ENCODE measurements around the gene SHC2. TPM values are rescaled to one million over a fixed set of nuclear protein-coding genes. Genes with fewer than 3 reads are reported as not detected.

SHC2 gene
- total and polyA plus RNA-seq, 2 experiments from 2014 or later: 2.2 to 4.6 TPM

DNA sequence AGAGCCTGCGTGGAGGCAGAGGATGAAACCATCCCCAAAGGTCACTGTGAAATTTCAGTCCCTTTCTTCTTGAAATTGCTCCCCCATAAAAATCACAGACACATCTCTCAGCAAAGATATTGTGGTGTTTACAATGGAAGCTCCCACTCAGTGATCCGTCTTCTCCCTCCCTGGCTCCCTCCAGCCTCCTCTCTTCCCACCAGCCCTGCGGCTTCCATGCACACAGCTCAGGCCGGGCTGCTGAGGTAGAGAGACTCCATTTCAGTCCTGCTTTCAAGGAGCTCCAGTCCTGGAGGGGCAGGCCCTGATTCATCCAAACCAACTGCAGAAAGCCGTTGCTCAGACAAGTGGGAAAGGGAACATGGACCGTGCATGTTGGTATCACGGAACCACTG is 92.2 kb downstream of the SHC2 start:
- no peak for ATAC-seq
- H3K27me3 Mint-ChIP-seq (ENCODE audit: insufficient read depth, low read depth, poor library complexity): peaks cover 15% of the 10 kb centered on the region

More for the DNA sequence above, 92.2 kb downstream of the SHC2 start:
- no peaks in the 10 kb centered on the region for H3K36me3 ChIP-seq (ENCODE audit: insufficient read depth)
- H2AFZ ChIP-seq: 0 out of 2 replicates have a peak overlapping the region, but pooled peaks have one; percentile 90
- no peak overlapping the region for H3K4me2 ChIP-seq
- no peak for DNase-seq (ENCODE audit: low spot score)
- peaks cover 6% of the 10 kb centered on the region; the same call in 1 of the 3 replicates for H3K36me3 Mint-ChIP-seq (ENCODE audit: low read depth)
- H3K27ac ChIP-seq (ENCODE audit: low read depth): no peak overlapping the region
- H3K9me2 ChIP-seq (ENCODE audit: insufficient read depth): no peaks in the 10 kb centered on the region
- H3K4me3 ChIP-seq: no peak overlapping the region
- no peak overlapping the region for H3K4me3 Mint-ChIP-seq
- TF ChIP-seq, protein P1, sequence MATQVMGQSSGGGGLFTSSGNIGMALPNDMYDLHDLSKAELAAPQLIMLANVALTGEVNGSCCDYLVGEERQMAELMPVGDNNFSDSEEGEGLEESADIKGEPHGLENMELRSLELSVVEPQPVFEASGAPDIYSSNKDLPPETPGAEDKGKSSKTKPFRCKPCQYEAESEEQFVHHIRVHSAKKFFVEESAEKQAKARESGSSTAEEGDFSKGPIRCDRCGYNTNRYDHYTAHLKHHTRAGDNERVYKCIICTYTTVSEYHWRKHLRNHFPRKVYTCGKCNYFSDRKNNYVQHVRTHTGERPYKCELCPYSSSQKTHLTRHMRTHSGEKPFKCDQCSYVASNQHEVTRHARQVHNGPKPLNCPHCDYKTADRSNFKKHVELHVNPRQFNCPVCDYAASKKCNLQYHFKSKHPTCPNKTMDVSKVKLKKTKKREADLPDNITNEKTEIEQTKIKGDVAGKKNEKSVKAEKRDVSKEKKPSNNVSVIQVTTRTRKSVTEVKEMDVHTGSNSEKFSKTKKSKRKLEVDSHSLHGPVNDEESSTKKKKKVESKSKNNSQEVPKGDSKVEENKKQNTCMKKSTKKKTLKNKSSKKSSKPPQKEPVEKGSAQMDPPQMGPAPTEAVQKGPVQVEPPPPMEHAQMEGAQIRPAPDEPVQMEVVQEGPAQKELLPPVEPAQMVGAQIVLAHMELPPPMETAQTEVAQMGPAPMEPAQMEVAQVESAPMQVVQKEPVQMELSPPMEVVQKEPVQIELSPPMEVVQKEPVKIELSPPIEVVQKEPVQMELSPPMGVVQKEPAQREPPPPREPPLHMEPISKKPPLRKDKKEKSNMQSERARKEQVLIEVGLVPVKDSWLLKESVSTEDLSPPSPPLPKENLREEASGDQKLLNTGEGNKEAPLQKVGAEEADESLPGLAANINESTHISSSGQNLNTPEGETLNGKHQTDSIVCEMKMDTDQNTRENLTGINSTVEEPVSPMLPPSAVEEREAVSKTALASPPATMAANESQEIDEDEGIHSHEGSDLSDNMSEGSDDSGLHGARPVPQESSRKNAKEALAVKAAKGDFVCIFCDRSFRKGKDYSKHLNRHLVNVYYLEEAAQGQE (IDR thresholded peaks at IDR 0.05; ENCODE audit: unreplicated experiment): no peak
- TF ChIP-seq EZH2phosphoT487 (IDR thresholded peaks at IDR 0.05; ENCODE audit: unreplicated experiment): no peak
- no peak for TF ChIP-seq JUNB (IDR thresholded peaks at IDR 0.05; ENCODE audit: unreplicated experiment)
- no peak for TF ChIP-seq POLR2AphosphoS5 (IDR thresholded peaks at IDR 0.05; ENCODE audit: low read depth)
- TF ChIP-seq STAT1 (IDR thresholded peaks at IDR 0.05; ENCODE audit: unreplicated experiment): no peak
- no peak for TF ChIP-seq NANOG (IDR thresholded peaks at IDR 0.05; ENCODE audit: borderline replicate concordance)
- no peak for TF ChIP-seq EZH2 (IDR thresholded peaks at IDR 0.05; ENCODE audit: low read depth, unreplicated experiment)
- TF ChIP-seq ZNF331 (CRISPR knock-in tag; IDR thresholded peaks at IDR 0.05; ENCODE audit: low read depth): no peak
- TF ChIP-seq, protein P2, sequence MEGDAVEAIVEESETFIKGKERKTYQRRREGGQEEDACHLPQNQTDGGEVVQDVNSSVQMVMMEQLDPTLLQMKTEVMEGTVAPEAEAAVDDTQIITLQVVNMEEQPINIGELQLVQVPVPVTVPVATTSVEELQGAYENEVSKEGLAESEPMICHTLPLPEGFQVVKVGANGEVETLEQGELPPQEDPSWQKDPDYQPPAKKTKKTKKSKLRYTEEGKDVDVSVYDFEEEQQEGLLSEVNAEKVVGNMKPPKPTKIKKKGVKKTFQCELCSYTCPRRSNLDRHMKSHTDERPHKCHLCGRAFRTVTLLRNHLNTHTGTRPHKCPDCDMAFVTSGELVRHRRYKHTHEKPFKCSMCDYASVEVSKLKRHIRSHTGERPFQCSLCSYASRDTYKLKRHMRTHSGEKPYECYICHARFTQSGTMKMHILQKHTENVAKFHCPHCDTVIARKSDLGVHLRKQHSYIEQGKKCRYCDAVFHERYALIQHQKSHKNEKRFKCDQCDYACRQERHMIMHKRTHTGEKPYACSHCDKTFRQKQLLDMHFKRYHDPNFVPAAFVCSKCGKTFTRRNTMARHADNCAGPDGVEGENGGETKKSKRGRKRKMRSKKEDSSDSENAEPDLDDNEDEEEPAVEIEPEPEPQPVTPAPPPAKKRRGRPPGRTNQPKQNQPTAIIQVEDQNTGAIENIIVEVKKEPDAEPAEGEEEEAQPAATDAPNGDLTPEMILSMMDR (conservative IDR thresholded peaks at IDR 0.05; ENCODE audit: low read depth in 2 of 2): no peak
- TF ChIP-seq CREB1 (CRISPR knock-in tag; IDR thresholded peaks at IDR 0.05; ENCODE audit: low read depth): no peak
- TF ChIP-seq, protein P3, sequence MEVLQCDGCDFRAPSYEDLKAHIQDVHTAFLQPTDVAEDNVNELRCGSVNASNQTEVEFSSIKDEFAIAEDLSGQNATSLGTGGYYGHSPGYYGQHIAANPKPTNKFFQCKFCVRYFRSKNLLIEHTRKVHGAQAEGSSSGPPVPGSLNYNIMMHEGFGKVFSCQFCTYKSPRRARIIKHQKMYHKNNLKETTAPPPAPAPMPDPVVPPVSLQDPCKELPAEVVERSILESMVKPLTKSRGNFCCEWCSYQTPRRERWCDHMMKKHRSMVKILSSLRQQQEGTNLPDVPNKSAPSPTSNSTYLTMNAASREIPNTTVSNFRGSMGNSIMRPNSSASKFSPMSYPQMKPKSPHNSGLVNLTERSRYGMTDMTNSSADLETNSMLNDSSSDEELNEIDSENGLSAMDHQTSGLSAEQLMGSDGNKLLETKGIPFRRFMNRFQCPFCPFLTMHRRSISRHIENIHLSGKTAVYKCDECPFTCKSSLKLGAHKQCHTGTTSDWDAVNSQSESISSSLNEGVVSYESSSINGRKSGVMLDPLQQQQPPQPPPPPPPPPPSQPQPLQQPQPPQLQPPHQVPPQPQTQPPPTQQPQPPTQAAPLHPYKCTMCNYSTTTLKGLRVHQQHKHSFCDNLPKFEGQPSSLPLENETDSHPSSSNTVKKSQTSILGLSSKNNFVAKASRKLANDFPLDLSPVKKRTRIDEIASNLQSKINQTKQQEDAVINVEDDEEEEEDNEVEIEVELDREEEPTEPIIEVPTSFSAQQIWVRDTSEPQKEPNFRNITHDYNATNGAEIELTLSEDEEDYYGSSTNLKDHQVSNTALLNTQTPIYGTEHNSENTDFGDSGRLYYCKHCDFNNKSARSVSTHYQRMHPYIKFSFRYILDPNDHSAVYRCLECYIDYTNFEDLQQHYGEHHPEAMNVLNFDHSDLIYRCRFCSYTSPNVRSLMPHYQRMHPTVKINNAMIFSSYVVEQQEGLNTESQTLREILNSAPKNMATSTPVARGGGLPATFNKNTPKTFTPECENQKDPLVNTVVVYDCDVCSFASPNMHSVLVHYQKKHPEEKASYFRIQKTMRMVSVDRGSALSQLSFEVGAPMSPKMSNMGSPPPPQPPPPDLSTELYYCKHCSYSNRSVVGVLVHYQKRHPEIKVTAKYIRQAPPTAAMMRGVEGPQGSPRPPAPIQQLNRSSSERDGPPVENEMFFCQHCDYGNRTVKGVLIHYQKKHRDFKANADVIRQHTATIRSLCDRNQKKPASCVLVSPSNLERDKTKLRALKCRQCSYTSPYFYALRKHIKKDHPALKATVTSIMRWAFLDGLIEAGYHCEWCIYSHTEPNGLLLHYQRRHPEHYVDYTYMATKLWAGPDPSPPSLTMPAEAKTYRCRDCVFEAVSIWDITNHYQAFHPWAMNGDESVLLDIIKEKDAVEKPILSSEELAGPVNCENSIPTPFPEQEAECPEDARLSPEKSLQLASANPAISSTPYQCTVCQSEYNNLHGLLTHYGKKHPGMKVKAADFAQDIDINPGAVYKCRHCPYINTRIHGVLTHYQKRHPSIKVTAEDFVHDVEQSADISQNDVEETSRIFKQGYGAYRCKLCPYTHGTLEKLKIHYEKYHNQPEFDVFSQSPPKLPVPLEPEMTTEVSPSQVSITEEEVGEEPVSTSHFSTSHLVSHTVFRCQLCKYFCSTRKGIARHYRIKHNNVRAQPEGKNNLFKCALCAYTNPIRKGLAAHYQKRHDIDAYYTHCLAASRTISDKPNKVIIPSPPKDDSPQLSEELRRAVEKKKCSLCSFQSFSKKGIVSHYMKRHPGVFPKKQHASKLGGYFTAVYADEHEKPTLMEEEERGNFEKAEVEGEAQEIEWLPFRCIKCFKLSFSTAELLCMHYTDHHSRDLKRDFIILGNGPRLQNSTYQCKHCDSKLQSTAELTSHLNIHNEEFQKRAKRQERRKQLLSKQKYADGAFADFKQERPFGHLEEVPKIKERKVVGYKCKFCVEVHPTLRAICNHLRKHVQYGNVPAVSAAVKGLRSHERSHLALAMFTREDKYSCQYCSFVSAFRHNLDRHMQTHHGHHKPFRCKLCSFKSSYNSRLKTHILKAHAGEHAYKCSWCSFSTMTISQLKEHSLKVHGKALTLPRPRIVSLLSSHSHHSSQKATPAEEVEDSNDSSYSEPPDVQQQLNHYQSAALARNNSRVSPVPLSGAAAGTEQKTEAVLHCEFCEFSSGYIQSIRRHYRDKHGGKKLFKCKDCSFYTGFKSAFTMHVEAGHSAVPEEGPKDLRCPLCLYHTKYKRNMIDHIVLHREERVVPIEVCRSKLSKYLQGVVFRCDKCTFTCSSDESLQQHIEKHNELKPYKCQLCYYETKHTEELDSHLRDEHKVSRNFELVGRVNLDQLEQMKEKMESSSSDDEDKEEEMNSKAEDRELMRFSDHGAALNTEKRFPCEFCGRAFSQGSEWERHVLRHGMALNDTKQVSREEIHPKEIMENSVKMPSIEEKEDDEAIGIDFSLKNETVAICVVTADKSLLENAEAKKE (CRISPR knock-in tag; IDR thresholded peaks at IDR 0.05): no peak
- no peak for TF ChIP-seq ZNF114 (CRISPR knock-in tag; IDR thresholded peaks at IDR 0.05)
- TF ChIP-seq, protein P4, sequence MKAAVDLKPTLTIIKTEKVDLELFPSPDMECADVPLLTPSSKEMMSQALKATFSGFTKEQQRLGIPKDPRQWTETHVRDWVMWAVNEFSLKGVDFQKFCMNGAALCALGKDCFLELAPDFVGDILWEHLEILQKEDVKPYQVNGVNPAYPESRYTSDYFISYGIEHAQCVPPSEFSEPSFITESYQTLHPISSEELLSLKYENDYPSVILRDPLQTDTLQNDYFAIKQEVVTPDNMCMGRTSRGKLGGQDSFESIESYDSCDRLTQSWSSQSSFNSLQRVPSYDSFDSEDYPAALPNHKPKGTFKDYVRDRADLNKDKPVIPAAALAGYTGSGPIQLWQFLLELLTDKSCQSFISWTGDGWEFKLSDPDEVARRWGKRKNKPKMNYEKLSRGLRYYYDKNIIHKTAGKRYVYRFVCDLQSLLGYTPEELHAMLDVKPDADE (IDR thresholded peaks at IDR 0.05): no peak
- no peaks in the 10 kb centered on the region for H3K79me2 ChIP-seq (replicated peaks; ENCODE audit: insufficient read depth)
- no peaks in the 10 kb centered on the region; the same call in 2 of the 3 replicates for H3K4me1 Mint-ChIP-seq
- peaks cover 11% of the 10 kb centered on the region; the same call in 2 of the 3 replicates for H3K9me3 Mint-ChIP-seq
- H4K20me1 ChIP-seq (replicated peaks; ENCODE audit: insufficient read depth): no peaks in the 10 kb centered on the region
- H3F3A ChIP-seq (replicated peaks; ENCODE audit: low read depth): no peaks in the 10 kb centered on the region
- no peaks in the 10 kb centered on the region for H3K27me3 ChIP-seq (ENCODE audit: insufficient read depth)
- no peak overlapping the region for H3K27ac Mint-ChIP-seq
- no peaks in the 10 kb centered on the region for H3K4me1 ChIP-seq (ENCODE audit: insufficient read depth)

Measured in GM23338 (cell line).